Prostate gland (tissue), 2 donors: Measurements from ENCODE around the gene OR4C6. TPM values are rescaled to one million over a fixed set of nuclear protein-coding genes. Genes with fewer than 3 reads are reported as not detected.

Source experiments
- DNase-seq: peaks from one replicate; pipeline ENCODE4 v3.0.0-alpha.2; 2019; ENCODE audit warnings: low spot score
- H3K27ac ChIP-seq, 2 donors: fragments of 200-600 bp; sonication (generic); 2 replicates each; pipeline ENCODE4 v1.5.1; 2017 to 2019
- H3K27me3 ChIP-seq: fragments of 200-600 bp; sonication (generic); replicated peaks from 2 replicates; pipeline ENCODE4 v1.5.1; 2019; ENCODE audit not compliant: insufficient read depth
- H3K36me3 ChIP-seq, 2 donors: fragments of 200-600 bp; sonication (generic); 1 replicate in 1 of 2; 2 replicates in 1 of 2; pipeline versions ENCODE4 v1.5.1 to v1.8.1; 2017 to 2019
- H3K4me1 ChIP-seq: fragments of 200-600 bp; sonication (generic); replicated peaks from 2 replicates; pipeline ENCODE4 v1.5.1; 2019
- H3K4me3 ChIP-seq, 2 donors: fragments of 200-600 bp; sonication (generic); 2 replicates each; pipeline ENCODE4 v1.5.1; 2017 to 2019
- H3K9me3 ChIP-seq: fragments of 200-600 bp; sonication (generic); 2 replicates; pipeline ENCODE4 v1.5.1; 2017
- POLR2A ChIP-seq: fragments of 450-650 bp; IDR thresholded peaks from one replicate; pipeline ENCODE4 v1.6.1; 2016; ENCODE audit warnings: antibody characterized with exemption, mild to moderate bottlenecking
- POLR2AphosphoS5 ChIP-seq: sonication (generic); formaldehyde crosslinking; IDR thresholded peaks from one replicate; pipeline ENCODE4 v1.6.1; 2017; ENCODE audit warnings: antibody characterized with exemption
- WGBS: methylation state at CpG from one replicate; pipeline ENCODE4 v1.1.5; 2018; 5-methylcytosine and 5-hydroxymethylcytosine counted together
- intact Hi-C: fragments of 100-400 bp; cut with DNase I; formaldehyde crosslinking; loops from one replicate; pipeline ENCODE4 v1.14.2; 2022
- total RNA-seq, 2 donors: library from RNA; depleted of rRNA; stranded (reverse); fragments of >200 nt; gene quantifications; one replicate each; pipeline ENCODE4 v1.1.0, GENCODE V29; 2016
- TF ChIP-seq, protein P1 (sequence below), 4 experiments: fragments of 200-600 bp in 2 of 4; fragments of 450-650 bp in 2 of 4; sonication (generic) in 2 of 4; IDR thresholded peaks; 1 replicate in 3 of 4; 2 replicates in 1 of 4; pipeline ENCODE4 v1.5.1; 2016 to 2019; ENCODE audit warnings: antibody characterized with exemption in 4 of 4, mild to moderate bottlenecking in 2 of 4, moderate library complexity in 2 of 4

OR4C6 gene
- total RNA-seq, 2 donors from 2014 or later = not detected

GRCh38 chr11:55655096-55655495 lies 6.9 kb upstream of the OR4C6 start:
- H3K4me1 ChIP-seq = no peaks in the 10 kb centered on the region
- H3K36me3 ChIP-seq = no peaks in the 10 kb centered on the region
- no peak overlapping the region for H3K27ac ChIP-seq
- no peaks in the 10 kb centered on the region for H3K27me3 ChIP-seq
- TF ChIP-seq, protein P1, sequence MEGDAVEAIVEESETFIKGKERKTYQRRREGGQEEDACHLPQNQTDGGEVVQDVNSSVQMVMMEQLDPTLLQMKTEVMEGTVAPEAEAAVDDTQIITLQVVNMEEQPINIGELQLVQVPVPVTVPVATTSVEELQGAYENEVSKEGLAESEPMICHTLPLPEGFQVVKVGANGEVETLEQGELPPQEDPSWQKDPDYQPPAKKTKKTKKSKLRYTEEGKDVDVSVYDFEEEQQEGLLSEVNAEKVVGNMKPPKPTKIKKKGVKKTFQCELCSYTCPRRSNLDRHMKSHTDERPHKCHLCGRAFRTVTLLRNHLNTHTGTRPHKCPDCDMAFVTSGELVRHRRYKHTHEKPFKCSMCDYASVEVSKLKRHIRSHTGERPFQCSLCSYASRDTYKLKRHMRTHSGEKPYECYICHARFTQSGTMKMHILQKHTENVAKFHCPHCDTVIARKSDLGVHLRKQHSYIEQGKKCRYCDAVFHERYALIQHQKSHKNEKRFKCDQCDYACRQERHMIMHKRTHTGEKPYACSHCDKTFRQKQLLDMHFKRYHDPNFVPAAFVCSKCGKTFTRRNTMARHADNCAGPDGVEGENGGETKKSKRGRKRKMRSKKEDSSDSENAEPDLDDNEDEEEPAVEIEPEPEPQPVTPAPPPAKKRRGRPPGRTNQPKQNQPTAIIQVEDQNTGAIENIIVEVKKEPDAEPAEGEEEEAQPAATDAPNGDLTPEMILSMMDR (IDR thresholded peaks at IDR 0.05) = no peak
- TF ChIP-seq POLR2AphosphoS5 (no peak), POLR2A (no peak)
- DNase-seq = no peak
- no peaks in the 10 kb centered on the region for H3K9me3 ChIP-seq
- intact Hi-C loops = no loop called here
- no peak overlapping the region for H3K4me3 ChIP-seq

DNA sequence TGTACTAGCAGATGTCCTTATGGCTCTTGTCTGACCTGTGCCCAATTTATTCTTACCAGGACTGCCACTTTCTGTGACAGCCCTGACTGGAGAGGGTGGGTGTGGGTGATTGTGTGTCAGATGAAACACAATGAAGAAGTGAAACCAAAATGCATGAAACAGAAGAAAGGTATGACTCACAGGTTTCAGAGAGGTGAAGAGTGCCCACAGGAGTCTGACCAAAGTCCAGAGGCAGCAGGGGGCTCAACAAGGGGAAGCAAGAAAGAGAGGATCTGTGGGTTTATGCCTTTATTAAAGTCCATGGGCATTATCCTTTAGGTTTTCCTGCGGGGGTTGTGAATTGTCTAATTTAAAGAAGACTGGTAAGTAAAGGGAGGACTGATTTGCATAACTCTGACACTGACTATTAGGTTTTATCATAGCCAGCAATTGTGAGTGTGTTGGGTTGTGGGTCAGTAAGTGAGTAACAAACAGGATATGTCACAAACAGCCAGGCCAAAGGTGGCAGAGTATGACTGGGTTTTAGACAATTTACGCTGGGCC lies 3.9 kb upstream of the OR4C6 start:
- H3K9me3 ChIP-seq = no peaks in the 10 kb centered on the region
- WGBS = 88% methylated on average over 2 of the region's 2 CpGs
- intact Hi-C loops = no loop called here
- no peak overlapping the region for H3K4me3 ChIP-seq
- no peaks in the 10 kb centered on the region for H3K4me1 ChIP-seq
- TF ChIP-seq POLR2AphosphoS5 = no peak
- no peak for TF ChIP-seq POLR2A
- TF ChIP-seq, protein P1 (IDR thresholded peaks at IDR 0.05) = no peak
- H3K27ac ChIP-seq = no peak overlapping the region
- H3K36me3 ChIP-seq = no peaks in the 10 kb centered on the region
- no peak for DNase-seq
- H3K27me3 ChIP-seq = no peaks in the 10 kb centered on the region

DNA sequence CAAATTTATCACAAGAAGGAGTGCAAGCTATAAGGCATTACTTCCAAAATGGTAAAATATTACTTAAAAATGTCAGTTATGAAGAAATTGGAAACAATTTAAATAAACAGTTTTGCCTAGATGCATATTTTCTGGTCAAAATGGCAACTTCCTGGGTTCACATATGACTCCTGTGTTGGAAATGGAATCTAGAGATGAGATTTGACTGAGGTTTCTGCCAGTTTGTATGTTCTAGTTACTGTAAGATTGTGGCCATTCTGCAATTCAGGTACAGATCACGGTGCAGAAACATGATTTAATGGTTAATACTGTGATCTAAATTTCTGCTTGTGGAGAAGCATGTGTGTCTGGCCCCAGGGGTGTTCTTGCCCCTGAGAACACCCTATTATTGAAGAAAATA lies 3.4 kb upstream of the OR4C6 start:
- no peaks in the 10 kb centered on the region for H3K36me3 ChIP-seq
- TF ChIP-seq POLR2AphosphoS5 (no peak), POLR2A (no peak)
- TF ChIP-seq, protein P1 (IDR thresholded peaks at IDR 0.05) = no peak
- DNase-seq = no peak
- no peak overlapping the region for H3K27ac ChIP-seq
- 69% methylated on average over 1 of the region's 1 CpG for WGBS
- H3K9me3 ChIP-seq = no peaks in the 10 kb centered on the region
- H3K4me3 ChIP-seq = no peak overlapping the region
- intact Hi-C loops = no loop called here
- no peaks in the 10 kb centered on the region for H3K27me3 ChIP-seq
- H3K4me1 ChIP-seq = no peaks in the 10 kb centered on the region

- Histone ChIP-seq H3K36me3 (no peaks in the 10 kb centered on the region), H3K27ac (no peak overlapping the region), H3K4me3 (no peak overlapping the region), H3K4me1 (no peaks in the 10 kb centered on the region), H3K9me3 (no peaks in the 10 kb centered on the region), H3K27me3 (no peaks in the 10 kb centered on the region)
- intact Hi-C loops = no loop called here
- no peak for TF ChIP-seq POLR2AphosphoS5
- TF ChIP-seq POLR2A = no peak
- TF ChIP-seq, protein P1 (IDR thresholded peaks at IDR 0.05) = no peak
- no peak for DNase-seq
- WGBS = 21% methylated on average over 2 of the region's 2 CpGs
These were observed 7.4 kb downstream of the OR4C6 start for GRCh38 chr11:55669376-55669775.

GRCh38 chr11:55673860-55674259 lies 11.9 kb downstream of the OR4C6 start:
- intact Hi-C loops = no loop called here
- TF ChIP-seq, protein P1 (IDR thresholded peaks at IDR 0.05) = no peak
- TF ChIP-seq POLR2A = no peak
- Histone ChIP-seq H3K4me3 (no peak overlapping the region), H3K4me1 (no peaks in the 10 kb centered on the region), H3K9me3 (no peaks in the 10 kb centered on the region), H3K27ac (no peak overlapping the region), H3K27me3 (no peaks in the 10 kb centered on the region), H3K36me3 (no peaks in the 10 kb centered on the region)
- no peak for DNase-seq
- 68% methylated on average over 5 of the region's 5 CpGs for WGBS
